Measurements from ENCODE around the gene PRMT9. TPM values are rescaled to one million over a fixed set of nuclear protein-coding genes. Genes with fewer than 3 reads are reported as not detected.

The PRMT9 gene
- polyA plus RNA-seq, 1 experiment: 12.4 TPM

DNA sequence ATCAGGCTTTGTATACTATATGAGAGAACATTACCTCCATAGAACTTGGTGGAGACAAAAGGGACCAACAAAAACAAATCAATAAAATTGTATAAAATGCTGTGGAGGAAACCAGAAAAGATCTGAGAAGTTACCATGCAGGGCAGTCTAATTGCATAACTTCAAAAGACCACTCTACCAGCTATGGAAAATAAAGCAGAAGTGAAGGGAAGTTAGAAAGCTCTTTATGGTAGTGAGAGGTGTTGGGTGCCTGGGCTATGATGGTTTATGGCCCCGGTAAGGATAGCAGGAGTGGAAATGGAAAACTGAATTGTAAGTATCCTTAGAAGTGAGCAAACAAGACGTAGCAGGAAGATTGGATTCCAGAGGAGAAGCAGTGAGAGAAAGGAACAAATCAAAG is 63.6 kb downstream of the PRMT9 start:
- no peak for DNase-seq (ENCODE audit: low read depth, low spot score)
- Histone ChIP-seq H3K27ac (ENCODE audit: low read depth, low read length) (no peak overlapping the region), H3K9me3 (ENCODE audit: control insufficient read depth, insufficient read depth, low read length) (no peaks in the 10 kb centered on the region), H3K27me3 (ENCODE audit: control insufficient read depth, insufficient read depth, low read length) (no peaks in the 10 kb centered on the region), H3K4me3 (ENCODE audit: low read depth, low read length) (no peak overlapping the region)
- TF ChIP-seq CTCF (IDR thresholded peaks at IDR 0.05; ENCODE audit: low read depth, low read length): no peak
- ChIA-PET POLR2A (no interaction called here), CTCF (interaction anchor here (2.1 kb wide), 1 partner anchor 246 kb away, joined by 22 read pairs; no protein-coding TSS in a partner anchor)

GRCh38 chr4:147617841-147618691 is 65.9 kb downstream of the PRMT9 start:
- POLR2A ChIA-PET: interaction anchor here (1.2 to 1.8 kb wide), 5 partner anchors 12 to 156 kb away, joined by 3 to 11 read pairs (median 4); no protein-coding TSS in a partner anchor
- no peaks in the 10 kb centered on the region for H3K27me3 ChIP-seq (ENCODE audit: control insufficient read depth, insufficient read depth, low read length)
- CTCF ChIA-PET: interaction anchor here (0.6 to 4.9 kb wide), 10 partner anchors 21 to 599 kb away, joined by 3 to 70 read pairs (median 3); no protein-coding TSS in a partner anchor
- peak overlapping the region; percentile 76 for H3K4me3 ChIP-seq (ENCODE audit: low read depth, low read length)
- H3K27ac ChIP-seq (ENCODE audit: low read depth, low read length): peak overlapping the region; percentile 66
- DNase-seq (ENCODE audit: low read depth, low spot score): no peak
- no peak for TF ChIP-seq CTCF (IDR thresholded peaks at IDR 0.05; ENCODE audit: low read depth, low read length)
- no peaks in the 10 kb centered on the region for H3K9me3 ChIP-seq (ENCODE audit: control insufficient read depth, insufficient read depth, low read length)

- Histone ChIP-seq H3K9me3 (ENCODE audit: control insufficient read depth, insufficient read depth, low read length) (no peaks in the 10 kb centered on the region), H3K4me3 (ENCODE audit: low read depth, low read length) (peak within 1 kb of the TSS; percentile 76), H3K27ac (ENCODE audit: low read depth, low read length) (peak within 1 kb of the TSS; percentile 66), H3K27me3 (ENCODE audit: control insufficient read depth, insufficient read depth, low read length) (no peaks in the 10 kb centered on the region)
- DNase-seq (ENCODE audit: low read depth, low spot score): peak; percentile 84
- CTCF ChIA-PET: interaction anchor here (0.6 to 4.9 kb wide), 12 partner anchors 20 to 598 kb away, joined by 3 to 70 read pairs (median 3); no protein-coding TSS in a partner anchor
- peak; percentile 24; the same call in 1 of the 2 replicates for TF ChIP-seq CTCF (IDR thresholded peaks at IDR 0.05; ENCODE audit: low read depth, low read length)
- POLR2A ChIA-PET: interaction anchor here (1.2 to 1.8 kb wide), 5 partner anchors 13 to 156 kb away, joined by 3 to 11 read pairs (median 4); no protein-coding TSS in a partner anchor
Observed at GRCh38 chr4:147617173-147617840, 66.7 kb downstream of the PRMT9 start, which contains the start of gene TMEM184C. Gene TMEM184C, plus strand, starts transcription at chr4:147617397. Its CDS starts 560 bp downstream, at chr4:147617957.

GRCh38 chr4:147616849-147617172 is 67.2 kb downstream of the PRMT9 start:
- Histone ChIP-seq H3K27ac (ENCODE audit: low read depth, low read length) (no peak overlapping the region), H3K9me3 (ENCODE audit: control insufficient read depth, insufficient read depth, low read length) (no peaks in the 10 kb centered on the region), H3K4me3 (ENCODE audit: low read depth, low read length) (peak overlapping the region; percentile 76), H3K27me3 (ENCODE audit: control insufficient read depth, insufficient read depth, low read length) (no peaks in the 10 kb centered on the region)
- no peak for TF ChIP-seq CTCF (IDR thresholded peaks at IDR 0.05; ENCODE audit: low read depth, low read length)
- ChIA-PET CTCF (interaction anchor here (0.9 to 4.9 kb wide), 8 partner anchors 19 to 519 kb away, joined by 3 to 70 read pairs (median 6); no protein-coding TSS in a partner anchor), POLR2A (interaction anchor here (1.2 to 1.8 kb wide), 5 partner anchors 13 to 157 kb away, joined by 3 to 11 read pairs (median 4); no protein-coding TSS in a partner anchor)
- DNase-seq (ENCODE audit: low read depth, low spot score): no peak

Measured in AG04450 (cell line).